WTC11 (cell line): Measurements from ENCODE around the gene FKBP5.
"Not testable (repeated sequence)": the region's sequence is repeated elsewhere in the genome, so short reads cannot be mapped to it uniquely, and the experiment has no call there.

Source experiments
- ATF2 ChIP-seq: sonication (generic); formaldehyde crosslinking; IDR thresholded peaks from 2 replicates; pipeline ENCODE4 v1.8.1; 2022; ENCODE audit warnings: low read depth, missing genetic modification reagents, borderline replicate concordance
- CTCF ChIP-seq: fragments of 200-600 bp; IDR thresholded peaks from 2 replicates; pipeline ENCODE4 v1.8.0; 2022; ENCODE audit warnings: antibody characterized with exemption
- KAT7 ChIP-seq: sonication (generic); formaldehyde crosslinking; IDR thresholded peaks from 2 replicates; pipeline ENCODE4 v1.8.1; 2023; ENCODE audit warnings: missing genetic modification reagents, mild to moderate bottlenecking, borderline replicate concordance
- TEAD4 ChIP-seq: sonication (generic); formaldehyde crosslinking; IDR thresholded peaks from 2 replicates; pipeline ENCODE4 v1.8.0; 2022; ENCODE audit warnings: mild to moderate bottlenecking, missing genetic modification reagents

GRCh38 chr6:35570885-35571330, 117.8 kb downstream of the FKBP5 start:
- TF ChIP-seq CTCF; KAT7 (CRISPR knock-in tag); ATF2 (CRISPR knock-in tag); TEAD4 (CRISPR knock-in tag): not testable (repeated sequence)
